Midbrain (tissue), 1 donor: ENCODE measurements around the gene RGS9.

Source experiments
- DNase-seq: peaks from one replicate; lab custom pipeline; 2025; lab: John Stamatoyannopoulos, UW

Gene RGS9

GRCh38 chr17:65219124-65219523 lies 82.0 kb downstream of the RGS9 start:
- no peak for DNase-seq

- no peak for DNase-seq
Measured at GRCh38 chr17:65219707-65220106, 82.5 kb downstream of the RGS9 start.

DNA sequence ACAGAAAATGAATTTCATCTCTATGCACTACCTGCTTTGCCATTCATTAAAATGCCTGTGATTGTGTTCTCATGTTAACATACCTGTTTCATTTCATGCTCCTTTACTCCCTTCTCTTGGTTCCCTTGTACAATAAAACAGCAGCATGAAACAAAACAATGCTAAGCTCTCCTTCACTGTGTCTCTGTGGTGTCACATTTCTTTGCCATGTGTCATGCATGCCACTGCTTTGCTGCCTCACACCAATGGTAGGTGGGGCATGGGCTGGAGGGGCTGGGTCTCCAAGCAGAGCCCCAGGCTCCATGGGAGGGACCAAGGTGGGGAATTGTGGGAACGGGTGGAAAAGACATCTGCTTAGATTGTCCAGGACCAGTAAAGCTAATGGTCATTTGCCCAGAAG lies 83.6 kb downstream of the RGS9 start:
- no peak for DNase-seq

GRCh38 chr17:65222214-65222738 lies 85.1 kb downstream of the RGS9 start:
- DNase-seq = no peak

- no peak for DNase-seq
Measured at GRCh38 chr17:65225061-65225460, 87.9 kb downstream of the RGS9 start.

- DNase-seq = no peak
Measured at GRCh38 chr17:65226227-65226626, 89.1 kb downstream of the RGS9 start.

- DNase-seq = no peak
Measured at GRCh38 chr17:65227637-65228036, 90.5 kb downstream of the RGS9 start.

- DNase-seq = no peak
Measured at GRCh38 chr17:65228287-65228686, 91.1 kb downstream of the RGS9 start.

- no peak for DNase-seq
Measured at GRCh38 chr17:65228734-65229620, 91.8 kb downstream of the RGS9 start.

DNA sequence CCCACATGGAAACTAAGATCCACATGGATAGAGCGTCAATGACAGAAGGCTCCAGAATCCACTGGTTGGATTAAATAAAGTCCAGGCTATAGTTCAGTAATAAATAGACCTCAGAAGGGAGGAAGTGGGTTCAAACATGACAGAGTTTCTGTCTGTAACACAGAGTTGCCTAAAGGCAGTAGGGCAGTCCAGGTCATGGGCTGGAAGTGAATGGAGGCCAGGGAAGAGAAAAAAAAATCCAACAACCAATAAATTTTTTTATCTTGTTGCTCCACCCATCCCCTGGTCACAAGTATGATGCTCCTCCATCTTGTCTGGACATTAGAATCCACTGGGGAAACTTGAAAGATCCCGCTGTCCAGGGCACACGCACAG lies 92.4 kb downstream of the RGS9 start:
- no peak for DNase-seq

DNA sequence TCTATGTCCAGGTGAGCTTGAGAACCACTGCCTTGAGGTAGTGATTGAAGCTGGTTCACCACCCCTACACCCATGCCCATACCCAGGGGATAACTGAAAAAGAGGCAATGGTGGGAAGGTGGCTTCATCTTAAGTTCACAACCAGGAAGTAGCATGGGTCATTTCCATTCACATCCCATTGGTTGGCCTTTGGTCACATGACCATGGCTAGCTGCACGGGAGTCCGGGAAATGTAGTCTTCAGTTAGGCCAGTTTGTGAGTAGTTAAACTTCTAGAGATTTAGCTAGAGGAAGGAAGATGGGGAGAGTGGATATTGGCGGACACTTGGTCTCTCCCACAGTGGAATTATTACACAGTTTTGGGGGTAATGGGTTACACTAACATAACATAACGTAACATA lies 92.9 kb downstream of the RGS9 start:
- DNase-seq = no peak

DNA sequence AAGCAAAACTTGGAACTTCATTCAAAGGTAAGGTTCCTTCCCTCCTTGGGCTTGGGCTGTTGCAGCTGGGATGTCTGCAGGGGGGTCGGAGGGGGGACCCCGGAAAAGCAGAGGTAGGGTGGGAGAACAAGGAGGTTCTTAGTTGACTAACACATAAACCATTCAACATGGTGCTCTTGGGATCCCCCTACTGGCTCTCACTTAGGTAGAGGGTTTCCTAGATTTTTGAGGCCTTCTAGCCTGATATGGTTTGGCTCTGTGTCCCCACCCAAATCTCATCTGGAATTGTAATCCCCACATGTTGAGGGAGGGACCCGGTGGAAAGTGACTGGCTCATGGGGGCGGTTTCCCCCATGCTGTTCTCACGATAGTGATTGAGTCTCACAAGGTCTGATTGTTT lies 93.9 kb downstream of the RGS9 start:
- no peak for DNase-seq

- DNase-seq = peak; percentile 38
Measured at GRCh38 chr17:65231662-65232335, 94.6 kb downstream of the RGS9 start.

- no peak for DNase-seq
Measured at GRCh38 chr17:65235284-65235683, 98.1 kb downstream of the RGS9 start.

- no peak for DNase-seq
Measured at GRCh38 chr17:65236321-65236720, 99.2 kb downstream of the RGS9 start.

DNA sequence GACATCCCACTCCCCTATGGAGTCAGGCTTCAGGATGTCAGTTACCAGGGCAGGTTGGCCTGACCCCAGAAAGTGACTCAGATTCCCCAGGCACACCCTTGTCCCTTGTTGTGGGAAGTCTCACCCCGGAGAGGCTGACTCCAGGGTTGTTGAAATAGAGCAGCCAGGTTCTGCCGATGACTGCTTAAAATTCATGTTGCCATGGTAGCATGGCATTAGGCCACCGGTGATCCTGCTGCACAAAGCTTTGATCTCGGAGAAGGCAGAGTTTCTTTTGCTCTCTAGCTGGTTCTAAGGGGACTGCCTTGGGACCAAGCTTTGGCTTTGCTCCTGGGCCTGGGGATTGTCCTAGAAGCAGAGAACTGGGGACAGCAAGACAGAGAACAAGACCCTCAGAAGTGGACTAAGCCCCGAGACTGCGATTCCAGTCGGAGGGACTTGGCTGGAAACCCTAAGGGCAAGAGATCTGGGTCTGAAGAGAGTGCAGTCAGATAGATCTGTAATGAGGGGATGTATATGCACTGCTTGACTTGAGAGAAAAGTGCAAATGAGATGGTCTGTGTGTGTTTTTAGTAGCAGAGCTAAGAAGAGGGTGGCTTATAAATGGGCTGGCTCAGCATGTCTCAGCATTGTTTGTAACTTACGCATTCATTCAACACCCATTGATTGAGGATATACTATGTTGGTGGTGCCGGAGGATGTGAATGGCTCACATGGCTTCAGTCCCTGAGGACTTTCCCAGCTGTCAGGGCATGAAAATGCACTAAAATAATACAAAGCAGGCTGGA lies 106.9 kb downstream of the RGS9 start:
- peak; percentile 44 for DNase-seq

DNA sequence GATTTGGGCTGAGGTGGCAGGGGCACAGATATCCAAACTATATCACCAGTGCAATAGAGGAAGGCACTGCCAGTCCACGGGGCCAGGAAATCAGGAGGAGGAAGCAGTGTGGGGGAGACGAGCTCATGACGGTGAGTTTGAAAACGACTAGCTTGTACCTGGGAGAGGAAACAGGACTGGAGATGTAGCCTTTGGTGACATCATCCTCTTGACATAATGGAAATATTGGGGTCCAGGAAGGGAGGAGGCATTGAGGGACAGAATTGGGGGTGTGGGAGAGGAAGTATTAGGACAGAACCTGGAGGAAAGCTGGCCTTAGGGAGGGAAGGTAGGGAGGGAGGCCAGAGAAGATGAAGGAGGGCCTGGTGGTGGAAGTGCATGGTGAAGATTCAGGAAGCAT lies 109.1 kb downstream of the RGS9 start:
- no peak for DNase-seq

- no peak for DNase-seq
Measured at GRCh38 chr17:65249774-65250173, 112.6 kb downstream of the RGS9 start.

GRCh38 chr17:65254166-65254565 lies 117.0 kb downstream of the RGS9 start:
- no peak for DNase-seq

DNA sequence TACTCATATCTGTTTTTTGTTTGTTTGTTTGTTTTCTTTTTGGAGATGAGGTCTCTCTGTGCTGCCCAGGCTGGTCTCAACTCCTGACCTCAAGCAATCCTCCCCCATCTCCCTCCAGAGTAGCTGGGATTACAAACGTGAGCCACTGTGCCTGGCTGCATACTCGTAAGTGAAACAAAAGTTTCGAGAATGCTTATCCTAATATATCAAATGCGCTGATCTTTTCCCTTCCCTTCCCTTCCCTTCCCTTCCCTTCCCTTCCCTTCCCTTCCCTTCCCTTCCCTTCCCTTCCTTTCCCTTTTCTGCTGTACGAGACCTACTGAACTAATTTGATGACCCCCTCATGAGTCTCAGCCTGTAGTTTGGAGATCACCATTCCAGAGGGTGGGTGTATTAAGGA lies 122.1 kb downstream of the RGS9 start:
- DNase-seq = no peak

GRCh38 chr17:65259696-65260485 lies 122.7 kb downstream of the RGS9 start:
- DNase-seq = no peak

GRCh38 chr17:65260626-65261025 lies 123.5 kb downstream of the RGS9 start:
- DNase-seq = no peak
